Esophagus muscularis mucosa (tissue), 4 donors: Measurements from ENCODE around the gene ATP1A1. TPM values are rescaled to one million over a fixed set of nuclear protein-coding genes. Genes with fewer than 3 reads are reported as not detected.

Experiments
- DNase-seq: peaks from one replicate; pipeline ENCODE4 v3.0.0-alpha.2; 2017; ENCODE audit errors: extremely low spot score
- H3K27ac ChIP-seq, 4 donors: fragments of 200-600 bp; sonication (generic); replicated peaks in 1 of 4; 1 replicate in 3 of 4; 2 replicates in 1 of 4; pipeline ENCODE4 v1.5.1; 2016 to 2019; ENCODE audit warnings: mild to moderate bottlenecking in 1 of 4
- H3K27me3 ChIP-seq, 4 donors: fragments of 200-600 bp; sonication (generic); one replicate each; pipeline versions ENCODE4 v1.5.1 to v1.6.0; 2016 to 2019
- H3K36me3 ChIP-seq, 4 donors: fragments of 200-600 bp; sonication (generic); one replicate each; pipeline ENCODE4 v1.5.1; 2016 to 2019
- H3K4me1 ChIP-seq, 4 donors: fragments of 200-600 bp; sonication (generic); one replicate each; pipeline ENCODE4 v1.5.1; 2016 to 2019
- H3K4me3 ChIP-seq, 4 donors: fragments of 200-600 bp; sonication (generic); 1 replicate in 2 of 4; 2 replicates in 2 of 4; pipeline ENCODE4 v1.5.1; 2016 to 2019; ENCODE audit warnings: mild to moderate bottlenecking in 4 of 4, moderate library complexity in 1 of 4
- H3K9me3 ChIP-seq, 4 donors: fragments of 200-600 bp; sonication (generic); 1 replicate in 3 of 4; 2 replicates in 1 of 4; pipeline ENCODE4 v1.5.1; 2016 to 2019
- EP300 ChIP-seq: sonication (generic); formaldehyde crosslinking; IDR thresholded peaks from one replicate; pipeline ENCODE4 v1.6.1; 2017; ENCODE audit warnings: antibody characterized with exemption
- POLR2A ChIP-seq: fragments of 450-650 bp; IDR thresholded peaks from one replicate; pipeline ENCODE4 v1.6.1; 2017; ENCODE audit warnings: antibody characterized with exemption, moderate library complexity, mild to moderate bottlenecking, low read depth
- POLR2AphosphoS5 ChIP-seq, 2 donors: sonication (generic); formaldehyde crosslinking; IDR thresholded peaks; one replicate each; pipeline ENCODE4 v1.6.1; 2017; ENCODE audit warnings: antibody characterized with exemption in 2 of 2
- WGBS: methylation state at CpG from one replicate; pipeline ENCODE4 v1.1.5; 2018; 5-methylcytosine and 5-hydroxymethylcytosine counted together
- intact Hi-C: fragments of 100-400 bp; cut with DNase I; formaldehyde crosslinking; loops from one replicate; pipeline ENCODE4 v1.15.1; 2023
- total RNA-seq, 4 donors: library from RNA; depleted of rRNA; stranded (reverse); fragments of >200 nt; gene quantifications; one replicate each; pipeline versions ENCODE4 v1.1.0 to v1.2.1, GENCODE V29; 2016
- TF ChIP-seq, protein P1 (sequence below), 3 experiments: fragments of 200-600 bp in 2 of 3; fragments of 450-650 bp in 1 of 3; sonication (generic) in 2 of 3; IDR thresholded peaks; one replicate each; pipeline ENCODE4 v1.5.1; 2017 to 2019; ENCODE audit warnings: antibody characterized with exemption in 3 of 3, mild to moderate bottlenecking in 2 of 3, moderate library complexity in 1 of 3

Gene ATP1A1
- total RNA-seq, 4 donors from 2014 or later = 90.1 to 196 (median 157) TPM

DNA sequence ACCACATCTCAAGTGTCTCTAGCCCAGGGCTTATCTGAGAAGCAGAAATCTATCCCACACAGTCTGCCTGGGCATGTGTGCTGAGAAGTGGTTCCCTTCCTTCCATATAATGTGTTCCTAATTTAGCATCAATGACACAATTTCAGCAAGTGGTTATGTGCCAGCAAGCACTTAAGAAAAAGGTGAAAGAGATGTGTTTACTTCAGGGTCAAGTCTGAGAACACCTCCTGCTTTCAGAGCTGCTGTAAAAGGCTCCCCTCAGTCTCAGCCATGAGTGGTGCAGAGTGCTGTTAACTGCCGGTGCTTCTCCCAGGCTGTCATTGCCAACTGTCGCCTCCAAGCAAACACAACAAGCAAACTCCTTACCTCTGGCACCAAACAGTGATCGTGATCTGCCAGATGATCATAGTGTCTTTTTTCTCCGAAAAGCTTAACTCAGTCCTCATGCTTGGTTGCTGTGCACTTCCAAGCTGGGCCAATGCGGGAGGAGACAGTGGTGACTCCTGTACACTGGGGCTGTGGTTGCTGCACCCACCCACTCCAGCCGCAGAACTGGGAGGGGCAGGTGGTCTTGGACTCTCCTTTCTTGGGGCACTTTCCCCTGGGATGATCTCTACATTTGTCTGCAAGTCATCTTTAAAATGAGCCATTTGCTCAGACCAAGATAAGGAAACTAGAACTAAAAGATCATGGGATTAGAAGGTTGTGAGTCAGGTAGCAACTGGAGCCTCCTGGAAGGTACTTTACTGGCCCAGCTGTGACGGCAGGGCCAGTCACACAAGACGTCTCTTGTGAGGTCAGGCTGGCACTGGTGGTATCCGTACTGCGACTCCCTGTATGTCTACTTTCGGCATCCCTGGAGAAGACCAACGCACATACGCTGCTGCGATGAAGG, 32.4 kb downstream of the ATP1A1 start:
- Histone ChIP-seq H3K36me3 (peaks cover 42 to 90% (median 74%) of the 10 kb centered on the region in 4 donors), H3K27me3 (no peaks in the 10 kb centered on the region), H3K9me3 (no peaks in the 10 kb centered on the region), H3K27ac (peak overlapping the region; percentile 43 to 72 (median 61)), H3K4me1 (peaks cover 17 to 25% (median 20%) of the 10 kb centered on the region in 4 donors), H3K4me3 (no peak overlapping the region)
- 71% methylated on average over 13 of the region's 14 CpGs for WGBS
- no peak for TF ChIP-seq EP300
- no peak for TF ChIP-seq POLR2A
- peak; percentile 29 to 49 for TF ChIP-seq POLR2AphosphoS5 (IDR thresholded peaks at IDR 0.05)
- DNase-seq = no peak
- intact Hi-C loops = no loop called here

- peaks cover 27 to 78% (median 58%) of the 10 kb centered on the region in 4 donors for H3K36me3 ChIP-seq
Measured at GRCh38 chr1:116407033-116407432, 34.0 kb downstream of the ATP1A1 start.

DNA sequence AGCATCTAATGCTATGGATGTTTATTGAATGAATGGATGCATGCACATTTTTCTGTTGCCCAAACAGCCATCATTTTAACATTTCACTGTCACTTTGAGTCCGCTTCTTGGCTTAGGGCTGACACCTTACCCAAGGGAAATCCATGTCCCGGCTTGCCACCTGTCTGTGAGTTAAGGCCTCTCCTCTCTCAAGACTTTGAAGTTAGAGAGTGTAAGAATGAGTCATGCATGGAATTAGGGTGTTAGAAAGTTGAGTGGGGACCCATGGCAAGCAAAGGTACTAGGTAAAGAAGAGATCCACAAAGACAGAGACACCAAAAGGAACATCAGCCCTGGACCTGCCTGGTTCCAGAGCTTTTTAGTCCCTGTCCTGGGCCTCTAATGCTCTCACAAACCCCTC, 35.1 kb downstream of the ATP1A1 start:
- intact Hi-C loops = no loop called here
- H3K4me3 ChIP-seq = no peak overlapping the region
- WGBS = 98% methylated on average over 2 of the region's 2 CpGs
- TF ChIP-seq POLR2A (no peak), POLR2AphosphoS5 (IDR thresholded peaks at IDR 0.05) (no peak), EP300 (no peak)
- TF ChIP-seq, protein P1, sequence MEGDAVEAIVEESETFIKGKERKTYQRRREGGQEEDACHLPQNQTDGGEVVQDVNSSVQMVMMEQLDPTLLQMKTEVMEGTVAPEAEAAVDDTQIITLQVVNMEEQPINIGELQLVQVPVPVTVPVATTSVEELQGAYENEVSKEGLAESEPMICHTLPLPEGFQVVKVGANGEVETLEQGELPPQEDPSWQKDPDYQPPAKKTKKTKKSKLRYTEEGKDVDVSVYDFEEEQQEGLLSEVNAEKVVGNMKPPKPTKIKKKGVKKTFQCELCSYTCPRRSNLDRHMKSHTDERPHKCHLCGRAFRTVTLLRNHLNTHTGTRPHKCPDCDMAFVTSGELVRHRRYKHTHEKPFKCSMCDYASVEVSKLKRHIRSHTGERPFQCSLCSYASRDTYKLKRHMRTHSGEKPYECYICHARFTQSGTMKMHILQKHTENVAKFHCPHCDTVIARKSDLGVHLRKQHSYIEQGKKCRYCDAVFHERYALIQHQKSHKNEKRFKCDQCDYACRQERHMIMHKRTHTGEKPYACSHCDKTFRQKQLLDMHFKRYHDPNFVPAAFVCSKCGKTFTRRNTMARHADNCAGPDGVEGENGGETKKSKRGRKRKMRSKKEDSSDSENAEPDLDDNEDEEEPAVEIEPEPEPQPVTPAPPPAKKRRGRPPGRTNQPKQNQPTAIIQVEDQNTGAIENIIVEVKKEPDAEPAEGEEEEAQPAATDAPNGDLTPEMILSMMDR (IDR thresholded peaks at IDR 0.05) = no peak
- no peaks in the 10 kb centered on the region for H3K27me3 ChIP-seq
- peaks cover 18 to 25% (median 21%) of the 10 kb centered on the region in 4 donors for H3K4me1 ChIP-seq
- DNase-seq = no peak
- peaks cover 15 to 66% (median 47%) of the 10 kb centered on the region in 4 donors for H3K36me3 ChIP-seq
- no peaks in the 10 kb centered on the region for H3K9me3 ChIP-seq
- H3K27ac ChIP-seq = no peak overlapping the region

More at GRCh38 chr1:116407033-116407432, 34.0 kb downstream of the ATP1A1 start:
- 93% methylated on average over 6 of the region's 6 CpGs for WGBS
- H3K4me3 ChIP-seq = no peak overlapping the region
- TF ChIP-seq, protein P1 (IDR thresholded peaks at IDR 0.05) = no peak
- TF ChIP-seq EP300 = no peak
- no peak for TF ChIP-seq POLR2AphosphoS5 (IDR thresholded peaks at IDR 0.05)
- TF ChIP-seq POLR2A = no peak
- H3K27me3 ChIP-seq = no peaks in the 10 kb centered on the region
- no peak for DNase-seq
- no peaks in the 10 kb centered on the region for H3K9me3 ChIP-seq
- intact Hi-C loops = no loop called here
- peaks cover 18 to 25% (median 21%) of the 10 kb centered on the region in 4 donors for H3K4me1 ChIP-seq
- no peak overlapping the region for H3K27ac ChIP-seq

GRCh38 chr1:116408803-116409720, 36.0 kb downstream of the ATP1A1 start:
- Histone ChIP-seq H3K36me3 (peaks cover 12 to 58% (median 38%) of the 10 kb centered on the region in 4 donors), H3K27me3 (no peaks in the 10 kb centered on the region), H3K9me3 (no peaks in the 10 kb centered on the region), H3K4me3 (no peak overlapping the region), H3K4me1 (peaks cover 18 to 24% (median 20%) of the 10 kb centered on the region in 4 donors), H3K27ac (no peak overlapping the region)
- TF ChIP-seq EP300 (no peak), POLR2A (no peak), POLR2AphosphoS5 (IDR thresholded peaks at IDR 0.05) (no peak)
- TF ChIP-seq, protein P1 (IDR thresholded peaks at IDR 0.05) = no peak
- DNase-seq = no peak
- intact Hi-C loops = no loop called here
- WGBS = 93% methylated on average over 7 of the region's 13 CpGs
